ENCODE data around the gene ANKRD33. TPM values are rescaled to one million over a fixed set of nuclear protein-coding genes. Genes with fewer than 3 reads are reported as not detected.

The ANKRD33 gene
- total RNA-seq, 4 donors from 2014 or later, result 0.14 to 2.9 (median 0.27) TPM; not detected in 1

DNA sequence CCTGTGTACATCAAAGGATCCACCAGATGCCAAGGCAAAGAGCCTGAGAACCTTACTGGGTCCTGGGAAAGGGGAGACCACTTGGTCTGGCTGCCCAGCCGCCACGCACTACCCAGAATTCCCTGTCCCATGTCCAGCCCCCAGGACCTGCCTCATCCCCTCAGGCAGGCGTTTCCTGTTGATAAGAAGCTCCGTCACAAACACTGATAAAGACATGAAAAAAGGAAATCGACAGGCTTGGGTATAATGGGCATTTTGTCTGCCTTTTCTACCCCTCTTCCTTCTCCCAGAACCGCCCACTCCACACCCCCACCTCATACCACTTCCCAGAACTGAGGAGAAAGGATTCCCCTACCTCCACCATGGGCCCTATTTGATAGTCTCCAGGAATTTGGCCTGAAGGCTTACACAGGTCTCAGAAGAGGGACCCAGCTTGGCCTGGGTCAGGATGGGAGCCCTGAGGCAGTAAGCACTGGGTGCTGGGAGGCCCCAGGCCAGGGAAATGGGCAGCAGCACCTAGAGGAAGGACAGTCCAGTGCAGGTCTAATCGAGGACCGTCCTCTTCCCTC lies 38.2 kb downstream of the ANKRD33 start:
- no peak for TF ChIP-seq POLR2A (IDR thresholded peaks at IDR 0.05)
- TF ChIP-seq, protein P1, sequence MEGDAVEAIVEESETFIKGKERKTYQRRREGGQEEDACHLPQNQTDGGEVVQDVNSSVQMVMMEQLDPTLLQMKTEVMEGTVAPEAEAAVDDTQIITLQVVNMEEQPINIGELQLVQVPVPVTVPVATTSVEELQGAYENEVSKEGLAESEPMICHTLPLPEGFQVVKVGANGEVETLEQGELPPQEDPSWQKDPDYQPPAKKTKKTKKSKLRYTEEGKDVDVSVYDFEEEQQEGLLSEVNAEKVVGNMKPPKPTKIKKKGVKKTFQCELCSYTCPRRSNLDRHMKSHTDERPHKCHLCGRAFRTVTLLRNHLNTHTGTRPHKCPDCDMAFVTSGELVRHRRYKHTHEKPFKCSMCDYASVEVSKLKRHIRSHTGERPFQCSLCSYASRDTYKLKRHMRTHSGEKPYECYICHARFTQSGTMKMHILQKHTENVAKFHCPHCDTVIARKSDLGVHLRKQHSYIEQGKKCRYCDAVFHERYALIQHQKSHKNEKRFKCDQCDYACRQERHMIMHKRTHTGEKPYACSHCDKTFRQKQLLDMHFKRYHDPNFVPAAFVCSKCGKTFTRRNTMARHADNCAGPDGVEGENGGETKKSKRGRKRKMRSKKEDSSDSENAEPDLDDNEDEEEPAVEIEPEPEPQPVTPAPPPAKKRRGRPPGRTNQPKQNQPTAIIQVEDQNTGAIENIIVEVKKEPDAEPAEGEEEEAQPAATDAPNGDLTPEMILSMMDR (IDR thresholded peaks at IDR 0.05), result no peak
- H3K9me3 ChIP-seq, result no peaks in the 10 kb centered on the region
- intact Hi-C loops (cut with DNase I; ENCODE audit: low total_unique reads), result no loop called here
- DNase-seq, result no peak
- H3K27ac ChIP-seq, result peak overlapping the region in 1 of 2 donors; percentile 21
- no peaks in the 10 kb centered on the region for H3K27me3 ChIP-seq
- no peaks in the 10 kb centered on the region for H3K36me3 ChIP-seq
- H3K4me3 ChIP-seq, result no peak overlapping the region
- no peaks in the 10 kb centered on the region for H3K4me1 ChIP-seq

DNA sequence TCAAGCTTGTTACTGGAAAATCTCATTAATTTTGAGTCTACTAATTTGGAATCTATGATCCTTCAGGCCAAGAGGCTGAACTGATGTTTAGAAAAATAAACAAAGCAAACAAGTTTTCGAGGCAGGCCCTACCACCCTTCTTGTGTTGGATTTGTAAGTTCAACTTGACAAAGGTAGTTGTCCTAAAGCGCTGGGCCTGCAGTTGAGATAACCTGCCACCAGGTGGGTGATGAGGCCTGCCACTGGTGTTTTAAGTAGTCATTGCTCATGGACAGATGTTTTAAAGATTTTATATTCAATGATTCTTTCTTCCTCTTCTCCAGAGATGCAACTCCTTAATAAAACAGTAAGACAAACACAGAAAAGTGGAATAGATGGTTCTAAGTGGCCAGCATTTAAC lies 38.8 kb downstream of the ANKRD33 start:
- H3K27me3 ChIP-seq, result no peaks in the 10 kb centered on the region
- DNase-seq, result no peak
- H3K36me3 ChIP-seq, result no peaks in the 10 kb centered on the region
- H3K4me1 ChIP-seq, result no peaks in the 10 kb centered on the region
- no peak overlapping the region for H3K4me3 ChIP-seq
- TF ChIP-seq POLR2A (IDR thresholded peaks at IDR 0.05), result no peak
- TF ChIP-seq, protein P1 (IDR thresholded peaks at IDR 0.05), result peak in 1 of 4 experiments; percentile 20
- H3K9me3 ChIP-seq, result no peaks in the 10 kb centered on the region
- H3K27ac ChIP-seq, result peak overlapping the region in 1 of 2 donors; percentile 21
- intact Hi-C loops (cut with DNase I; ENCODE audit: low total_unique reads), result no loop called here

DNA sequence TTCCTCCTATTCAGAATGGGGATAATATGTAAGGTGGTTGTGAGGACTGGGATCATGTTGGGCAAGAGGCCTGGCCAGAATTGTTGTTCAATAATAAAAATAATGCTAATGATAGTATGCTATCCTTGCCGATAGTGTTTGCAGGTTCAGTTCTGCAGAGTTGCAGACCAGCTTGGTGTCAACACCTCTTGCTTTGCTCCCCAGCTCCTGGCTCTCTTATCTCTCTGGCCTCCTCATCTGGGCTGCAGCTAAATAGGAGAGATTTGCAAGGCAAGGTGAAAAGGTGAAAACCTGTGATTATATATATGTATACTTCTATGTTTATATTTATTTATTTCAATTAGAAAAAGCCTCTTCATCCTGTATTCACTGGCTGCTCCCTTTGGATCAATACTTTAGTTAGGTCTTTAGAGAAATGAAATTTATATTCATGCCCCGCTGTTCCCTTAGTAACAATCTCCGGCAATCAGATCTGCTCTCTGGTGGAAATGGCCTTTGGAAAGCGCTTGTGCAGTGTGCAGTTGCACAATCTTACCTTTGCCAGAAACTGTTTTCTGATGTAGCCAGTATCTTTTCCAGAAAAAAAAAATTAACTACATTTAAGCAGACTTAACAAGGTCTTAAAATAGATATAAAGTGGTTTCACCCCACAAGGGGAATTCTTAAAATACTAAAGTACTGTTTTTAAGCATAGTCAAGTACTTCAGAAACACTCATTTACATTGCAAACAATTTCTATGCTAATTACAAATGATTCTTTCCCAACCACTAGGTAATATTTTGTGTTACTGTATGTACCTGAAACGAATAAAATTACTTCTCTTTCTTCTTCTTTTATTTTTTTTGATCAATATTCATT lies 44.5 kb downstream of the ANKRD33 start:
- Histone ChIP-seq H3K27ac (no peak overlapping the region), H3K4me1 (no peaks in the 10 kb centered on the region), H3K36me3 (no peaks in the 10 kb centered on the region), H3K27me3 (no peaks in the 10 kb centered on the region), H3K4me3 (no peak overlapping the region), H3K9me3 (no peaks in the 10 kb centered on the region)
- TF ChIP-seq POLR2A (IDR thresholded peaks at IDR 0.05), result no peak
- TF ChIP-seq, protein P1 (IDR thresholded peaks at IDR 0.05), result no peak
- DNase-seq, result peak in 1 of 2 donors; percentile 31
- intact Hi-C loops (cut with DNase I; ENCODE audit: low total_unique reads), result no loop called here

DNA sequence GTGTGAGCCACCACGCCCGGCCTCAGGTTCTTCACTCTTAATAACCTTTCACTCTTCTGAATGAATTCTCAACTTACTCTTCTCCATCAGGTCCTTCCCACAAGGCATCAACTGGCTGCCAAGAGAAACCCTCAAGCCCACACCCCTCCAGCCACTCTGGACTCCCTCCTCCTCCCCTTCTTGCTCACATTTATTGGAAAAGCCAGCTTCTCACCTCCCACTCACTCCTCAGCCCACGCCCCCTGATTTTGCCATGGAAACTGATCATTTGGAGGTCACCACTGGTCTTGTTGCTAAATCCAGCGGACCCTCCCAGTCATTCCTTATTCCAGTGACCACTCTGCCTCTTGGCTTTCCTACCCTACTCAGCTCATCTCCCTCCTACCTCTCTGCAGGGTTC lies 46.2 kb downstream of the ANKRD33 start:
- Histone ChIP-seq H3K4me1 (no peaks in the 10 kb centered on the region), H3K27ac (no peak overlapping the region), H3K27me3 (no peaks in the 10 kb centered on the region), H3K9me3 (no peaks in the 10 kb centered on the region), H3K4me3 (no peak overlapping the region), H3K36me3 (no peaks in the 10 kb centered on the region)
- TF ChIP-seq POLR2A (IDR thresholded peaks at IDR 0.05), result no peak
- TF ChIP-seq, protein P1 (IDR thresholded peaks at IDR 0.05), result no peak
- DNase-seq, result no peak
- intact Hi-C loops (cut with DNase I; ENCODE audit: low total_unique reads), result no loop called here

DNA sequence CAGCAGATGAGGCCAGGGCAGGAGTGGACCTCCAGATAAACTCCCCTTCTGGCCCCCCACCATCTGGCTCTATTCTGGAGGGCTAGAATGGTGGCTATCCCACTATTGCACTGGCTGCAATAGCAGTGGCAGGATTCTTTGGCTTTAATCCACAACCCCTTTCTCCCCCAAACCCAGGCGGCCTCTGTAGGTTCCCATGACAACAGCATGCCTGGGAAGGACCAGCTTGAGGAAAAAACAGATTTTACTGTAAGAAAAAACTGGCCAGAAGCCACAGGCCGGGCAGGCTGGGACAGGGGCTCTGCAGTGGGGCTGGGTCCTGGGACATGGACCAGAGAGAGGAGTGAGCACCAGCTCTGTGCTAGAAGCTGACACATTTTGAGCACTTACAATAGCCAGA lies 50.0 kb downstream of the ANKRD33 start:
- H3K27ac ChIP-seq, result no peak overlapping the region
- intact Hi-C loops (cut with DNase I; ENCODE audit: low total_unique reads), result no loop called here
- no peaks in the 10 kb centered on the region for H3K4me1 ChIP-seq
- no peaks in the 10 kb centered on the region for H3K9me3 ChIP-seq
- no peak for DNase-seq
- no peaks in the 10 kb centered on the region for H3K27me3 ChIP-seq
- no peak for TF ChIP-seq POLR2A (IDR thresholded peaks at IDR 0.05)
- TF ChIP-seq, protein P1 (IDR thresholded peaks at IDR 0.05), result no peak
- no peaks in the 10 kb centered on the region for H3K36me3 ChIP-seq
- no peak overlapping the region for H3K4me3 ChIP-seq
